HG03159 (cell line): ENCODE results near the gene UBE2R2.
"Not testable (repeated sequence)": the region's sequence is repeated elsewhere in the genome, so short reads cannot be mapped to it uniquely, and the experiment has no call there.

Experiments
- ATAC-seq: cut with Tn5 transposase; IDR thresholded peaks from one replicate; pipeline ENCODE4 v1.9.1; 2021; ENCODE audit warnings: mild to moderate bottlenecking, moderate library complexity; ENCODE audit not compliant: unreplicated experiment

The UBE2R2 gene, protein sequence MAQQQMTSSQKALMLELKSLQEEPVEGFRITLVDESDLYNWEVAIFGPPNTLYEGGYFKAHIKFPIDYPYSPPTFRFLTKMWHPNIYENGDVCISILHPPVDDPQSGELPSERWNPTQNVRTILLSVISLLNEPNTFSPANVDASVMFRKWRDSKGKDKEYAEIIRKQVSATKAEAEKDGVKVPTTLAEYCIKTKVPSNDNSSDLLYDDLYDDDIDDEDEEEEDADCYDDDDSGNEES

DNA sequence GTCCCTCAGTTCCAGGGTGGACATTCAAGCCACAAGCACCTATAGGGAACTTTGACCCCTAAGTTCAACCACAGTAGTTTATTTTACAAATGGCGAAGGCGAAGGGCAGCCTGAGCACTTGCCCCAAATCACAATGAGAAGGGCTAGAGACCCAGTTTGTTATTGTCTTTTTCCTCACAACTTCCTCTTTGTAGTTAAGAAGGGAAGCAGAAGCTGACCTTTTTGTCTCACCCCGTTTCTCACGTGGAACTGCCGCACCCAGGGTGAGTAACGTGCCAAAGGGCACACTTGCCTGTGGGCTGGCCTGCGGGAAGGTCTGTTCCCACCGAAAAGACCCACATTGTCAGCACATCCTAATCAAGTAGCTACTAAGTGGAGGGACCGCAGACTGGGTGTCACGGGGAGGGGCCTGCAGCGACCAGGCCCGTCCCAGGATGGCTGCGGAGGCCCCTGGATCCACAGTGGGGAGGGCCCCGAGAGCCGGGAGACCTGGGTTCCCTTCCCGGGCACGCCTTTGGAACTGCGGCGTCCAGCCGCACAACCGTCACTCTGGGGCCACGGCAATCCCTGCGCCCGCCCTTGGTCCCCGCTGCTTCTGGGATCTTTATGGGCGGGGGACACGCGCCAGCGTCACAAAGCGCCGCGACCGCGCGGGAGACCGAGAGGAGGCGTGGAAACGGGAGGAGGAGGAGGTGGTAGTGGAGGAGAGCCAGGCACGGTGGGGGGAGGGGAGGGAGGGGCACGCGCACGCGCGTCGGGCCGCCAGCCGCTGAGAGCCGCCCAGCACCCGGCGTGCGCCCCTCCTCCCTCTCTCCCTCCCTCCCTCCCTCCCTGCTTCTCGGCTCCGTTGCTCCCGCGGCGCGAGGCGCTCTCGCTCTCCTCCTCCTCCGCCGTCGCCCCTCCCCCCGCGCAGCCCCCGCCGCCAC is at the start of gene UBE2R2:
UBE2R2 (plus strand) TSS at position 834 of the 926 bp plus-strand sequence. CDS start 598 bp downstream, outside the sequence.
- peak; percentile 48 for ATAC-seq

DNA sequence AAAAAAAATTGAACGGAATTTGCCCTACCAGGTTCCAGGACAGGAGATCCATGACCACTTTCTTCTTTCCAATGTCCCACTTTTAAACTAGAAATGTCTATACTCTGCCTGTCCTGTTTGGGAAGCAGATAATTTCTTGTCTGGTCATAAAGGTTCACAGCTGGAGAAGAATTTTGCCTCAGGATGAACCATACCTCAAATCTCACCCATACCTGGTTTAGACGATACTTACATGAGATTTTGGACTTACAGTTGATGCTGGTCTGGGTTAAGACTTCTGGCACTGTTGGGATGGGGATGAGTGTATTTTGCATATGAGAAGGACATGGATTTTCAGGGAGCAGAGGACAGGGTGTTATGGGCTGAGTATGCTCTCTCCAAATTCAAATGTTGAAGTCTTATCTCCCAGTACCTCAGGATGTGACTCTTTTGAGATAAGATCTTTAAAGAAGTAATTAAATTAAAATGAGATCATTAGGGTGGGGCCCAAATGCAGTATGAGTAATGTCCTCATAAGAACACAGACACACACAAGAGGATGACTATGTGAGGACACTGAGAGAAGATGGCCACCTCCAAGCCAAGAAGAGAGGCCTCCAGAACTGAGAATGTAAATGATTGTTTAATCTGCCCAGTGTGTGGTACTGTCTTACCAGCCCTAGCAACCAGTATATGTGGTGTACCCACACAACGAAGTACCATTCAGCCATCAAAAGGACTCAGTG is 46.6 kb upstream of the UBE2R2 start:
- ATAC-seq: not testable (repeated sequence)

DNA sequence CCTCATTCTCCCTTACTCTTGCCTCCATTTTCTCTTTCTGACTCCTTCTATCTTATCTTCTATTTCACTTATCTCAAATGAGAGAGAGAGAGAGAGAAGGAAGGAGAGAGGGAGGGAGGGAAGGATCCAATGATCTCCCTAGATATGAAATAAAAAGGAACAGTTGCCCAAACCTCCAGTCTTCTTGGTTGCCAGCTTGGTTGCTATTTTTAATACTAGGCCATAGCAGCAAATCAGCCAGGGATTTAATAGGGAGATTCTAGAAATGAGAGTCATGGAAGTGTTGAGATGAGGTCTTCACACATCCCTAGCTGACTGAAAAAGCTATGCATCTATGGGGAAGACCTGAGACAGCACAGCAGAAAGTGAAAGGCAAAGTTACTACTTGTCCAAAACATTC is 43.8 kb upstream of the UBE2R2 start:
- not testable (repeated sequence) for ATAC-seq

DNA sequence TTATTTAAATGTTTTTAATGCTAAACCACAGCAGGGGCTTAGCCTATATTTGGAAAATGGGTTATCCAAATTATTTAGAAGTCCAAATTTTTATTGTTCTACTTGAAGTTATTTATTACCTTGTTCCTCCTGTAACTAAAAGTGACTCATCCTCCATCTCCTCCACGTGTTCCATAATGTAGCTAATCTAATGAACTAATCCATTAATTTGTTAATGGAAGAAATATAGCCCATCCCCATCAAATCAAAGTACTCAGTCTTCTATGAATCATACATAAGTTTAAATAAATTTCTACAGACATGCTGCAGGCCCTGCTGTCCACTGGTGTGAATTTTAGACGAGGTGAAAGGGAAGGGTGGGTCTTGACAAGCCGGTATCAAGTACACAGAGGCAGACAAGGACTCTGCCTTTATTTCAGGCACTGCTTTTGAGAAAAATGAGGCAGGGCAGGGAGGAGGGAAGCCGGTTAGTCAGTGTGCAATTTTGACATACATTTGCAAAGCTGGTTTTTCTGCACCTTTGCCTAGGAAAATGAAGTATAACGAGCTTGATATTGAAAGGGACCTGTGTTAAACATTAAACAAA is 42.8 kb upstream of the UBE2R2 start:
- not testable (repeated sequence) for ATAC-seq

DNA sequence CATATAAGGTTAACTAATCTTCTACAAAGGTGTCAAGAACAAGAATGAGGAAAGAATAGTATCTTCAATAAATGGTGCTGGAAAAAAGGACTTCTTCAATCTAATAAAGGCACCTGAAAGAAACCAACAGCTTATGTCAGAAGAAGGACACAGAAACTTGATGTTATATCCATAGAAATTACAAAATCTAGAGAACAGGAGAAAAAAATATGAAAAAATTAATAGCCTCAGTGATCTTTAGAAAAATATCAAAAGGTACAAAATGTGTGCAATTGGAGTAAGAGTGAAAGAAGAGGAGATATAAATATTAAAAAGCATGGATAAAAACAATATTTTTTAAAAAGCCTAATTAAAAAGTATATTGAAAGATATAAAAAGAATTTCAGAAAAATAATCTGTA is 40.4 kb upstream of the UBE2R2 start:
- no peak for ATAC-seq

DNA sequence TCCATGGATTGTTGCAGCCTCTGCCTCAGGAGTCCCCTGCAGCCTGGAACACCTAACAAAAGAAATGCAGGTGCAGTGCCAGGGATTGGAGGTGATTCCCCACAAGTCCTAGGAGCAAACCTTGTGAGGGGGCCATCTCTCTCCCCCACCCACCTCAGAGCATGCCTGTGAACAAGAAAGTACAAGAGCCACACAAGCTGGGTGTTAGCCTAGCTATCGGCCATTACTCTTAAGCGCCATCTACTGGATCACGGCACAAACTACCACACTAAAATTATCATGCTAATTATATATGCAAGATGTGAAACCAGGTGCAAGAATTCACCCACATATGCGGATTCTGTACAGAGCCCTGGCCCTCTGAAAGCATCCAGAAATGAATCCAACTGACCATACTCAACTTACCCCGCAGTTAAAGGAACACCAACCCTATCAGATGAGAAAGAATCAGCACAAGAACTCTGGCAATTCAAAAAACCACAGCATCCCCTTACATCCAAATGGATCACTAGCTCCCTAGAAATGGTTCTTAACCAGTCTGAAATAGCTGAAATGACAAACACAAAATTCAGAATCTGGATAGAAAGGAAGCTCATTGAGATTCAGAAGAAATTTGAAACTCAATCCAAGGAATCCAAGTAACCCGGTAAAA is 38.1 kb upstream of the UBE2R2 start:
- ATAC-seq: peak; percentile 84

DNA sequence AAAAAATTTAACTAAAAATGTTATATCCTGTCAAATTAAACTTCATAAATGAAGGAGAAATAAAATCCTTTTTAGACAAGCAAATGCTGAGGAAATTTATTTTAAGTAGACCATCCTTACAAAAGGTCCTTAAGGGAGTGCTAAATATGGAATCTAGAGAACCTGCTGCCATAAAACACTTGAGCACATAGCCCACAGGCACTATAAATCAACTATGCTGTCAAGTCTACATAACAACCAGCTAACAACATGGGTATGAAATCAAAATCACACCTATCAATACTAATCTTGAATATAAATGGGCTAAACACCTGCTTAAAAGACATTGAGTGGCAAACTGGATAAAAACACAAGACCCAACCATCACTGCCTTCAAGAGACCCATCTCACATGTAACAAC is 36.7 kb upstream of the UBE2R2 start:
- no peak for ATAC-seq

DNA sequence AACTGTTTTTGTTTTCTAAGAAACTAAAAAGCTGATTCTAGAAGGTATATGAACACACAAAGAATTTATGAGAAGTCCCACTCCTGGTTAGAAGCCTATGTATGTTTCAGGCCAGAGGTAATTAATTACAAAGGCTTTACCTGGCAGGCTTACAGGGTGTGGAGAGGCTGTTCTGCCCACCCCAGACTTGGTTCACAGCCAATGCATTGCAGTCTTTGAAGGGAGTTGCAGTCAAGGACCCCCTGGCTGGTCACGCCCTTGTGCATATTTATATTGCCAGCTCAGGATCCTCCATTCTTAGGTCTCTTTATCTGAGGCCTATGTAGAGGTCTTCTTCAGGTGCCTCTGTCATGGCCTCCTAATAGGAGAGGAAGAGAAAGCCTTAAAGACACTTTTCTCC is 35.2 kb upstream of the UBE2R2 start:
- no peak for ATAC-seq

DNA sequence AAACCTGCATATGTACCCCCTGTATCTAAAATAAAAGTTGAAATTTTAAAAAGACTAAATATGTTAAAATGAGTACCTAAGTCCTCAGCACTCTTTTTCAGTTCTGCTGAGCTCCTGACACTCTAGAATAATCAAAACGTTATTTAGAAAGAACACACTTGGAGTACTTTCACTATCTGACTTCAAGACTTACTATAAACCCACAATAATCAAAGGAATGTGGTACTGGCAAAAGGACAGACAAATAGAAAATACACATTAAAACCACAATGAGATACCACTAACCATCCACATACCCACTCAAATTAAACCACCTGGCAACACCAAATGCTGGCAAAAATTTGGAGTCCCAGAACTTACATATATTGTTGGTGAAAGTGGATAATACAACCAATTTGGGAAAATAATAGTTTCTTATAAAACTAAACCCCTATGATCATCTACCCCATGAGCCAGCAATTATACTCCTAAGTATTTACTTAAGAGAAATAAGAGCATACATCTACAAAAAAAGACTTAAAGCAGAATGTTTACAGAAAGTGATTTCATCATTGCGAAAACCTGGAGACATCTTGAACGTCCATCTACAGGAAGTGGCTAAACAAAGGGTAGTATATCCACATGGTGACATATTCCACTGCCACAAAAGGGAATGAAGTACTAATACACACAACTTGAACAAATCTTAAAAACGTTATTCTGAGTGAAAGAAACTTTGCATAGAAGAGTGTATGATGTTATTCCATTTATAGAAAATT is 34.4 kb upstream of the UBE2R2 start:
- no peak for ATAC-seq

DNA sequence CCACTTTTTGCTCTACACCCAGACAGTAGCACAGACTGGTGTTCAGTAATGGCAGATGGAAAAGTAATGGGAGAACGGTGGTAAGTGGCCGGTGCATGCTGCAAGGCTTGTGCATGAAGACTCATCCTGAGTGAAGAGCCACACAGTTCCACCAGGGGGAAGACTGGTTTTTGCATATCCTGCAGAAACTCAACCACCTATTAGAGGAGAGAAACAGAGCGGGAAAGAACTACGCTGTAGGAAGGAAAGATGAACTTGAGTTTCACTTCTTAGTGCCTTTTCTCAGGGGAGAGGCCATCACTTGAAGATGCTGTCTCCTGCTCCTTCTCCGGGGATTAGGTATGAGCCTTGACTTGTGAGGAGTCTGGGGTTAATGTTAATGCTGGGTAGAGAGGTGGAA is 31.0 kb upstream of the UBE2R2 start:
- no peak for ATAC-seq

DNA sequence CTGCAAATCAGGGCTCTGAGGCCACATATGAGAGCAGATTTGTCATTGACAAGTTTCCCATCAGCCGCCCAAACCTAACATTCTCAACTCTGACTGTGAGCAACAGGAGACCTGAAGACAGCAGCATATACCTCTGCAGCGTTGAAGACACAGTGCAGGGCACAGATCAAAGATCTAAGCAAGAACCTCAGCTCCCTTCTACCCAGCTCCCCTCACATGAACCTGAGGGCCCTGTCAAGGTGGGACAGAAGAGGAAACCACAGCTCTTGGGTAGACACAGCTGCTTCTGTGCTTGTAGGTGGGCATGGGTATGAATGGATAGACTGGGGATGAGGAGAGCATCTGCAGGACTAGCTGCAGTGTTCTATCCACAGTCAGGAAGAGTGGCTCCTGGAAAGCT is 30.3 kb upstream of the UBE2R2 start:
- ATAC-seq: no peak

DNA sequence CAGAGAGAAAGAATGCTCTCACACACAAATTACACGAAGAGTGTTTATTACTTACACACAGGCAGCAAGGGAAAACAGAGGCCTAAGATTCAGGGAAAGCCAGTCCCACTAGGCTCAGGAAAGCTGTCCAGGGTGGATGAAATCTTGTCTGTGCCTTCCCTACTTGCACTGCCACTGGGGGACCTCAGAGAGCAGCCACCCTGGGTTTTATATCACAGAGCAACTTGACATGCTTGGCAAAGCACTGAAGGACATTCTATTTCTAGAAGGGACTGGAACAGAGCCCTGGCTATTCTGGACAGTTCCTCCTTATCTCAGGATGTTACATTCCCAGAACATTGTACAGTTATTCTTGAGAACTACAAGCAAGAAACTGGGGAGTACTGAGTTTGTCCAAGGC is 29.1 kb upstream of the UBE2R2 start:
- ATAC-seq: no peak

DNA sequence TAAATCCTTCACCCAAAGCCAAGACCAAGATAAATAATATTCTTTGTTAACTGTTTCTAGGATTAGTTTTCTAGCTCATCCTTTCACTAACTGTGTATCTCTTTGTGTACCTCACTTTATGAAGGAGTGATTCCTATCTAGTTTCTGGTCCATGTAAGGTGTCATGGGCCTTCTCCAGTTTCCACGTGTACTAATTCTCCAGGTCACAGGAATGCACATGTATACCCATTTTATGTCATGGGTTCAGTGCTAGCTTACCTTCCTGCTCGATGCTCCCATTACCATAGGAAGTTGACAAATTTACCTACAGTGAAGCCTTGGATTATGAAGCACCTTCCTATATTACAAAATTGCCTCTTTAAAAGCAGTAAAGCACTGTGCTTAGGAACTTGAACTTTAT is 27.5 kb upstream of the UBE2R2 start:
- not testable (repeated sequence) for ATAC-seq

DNA sequence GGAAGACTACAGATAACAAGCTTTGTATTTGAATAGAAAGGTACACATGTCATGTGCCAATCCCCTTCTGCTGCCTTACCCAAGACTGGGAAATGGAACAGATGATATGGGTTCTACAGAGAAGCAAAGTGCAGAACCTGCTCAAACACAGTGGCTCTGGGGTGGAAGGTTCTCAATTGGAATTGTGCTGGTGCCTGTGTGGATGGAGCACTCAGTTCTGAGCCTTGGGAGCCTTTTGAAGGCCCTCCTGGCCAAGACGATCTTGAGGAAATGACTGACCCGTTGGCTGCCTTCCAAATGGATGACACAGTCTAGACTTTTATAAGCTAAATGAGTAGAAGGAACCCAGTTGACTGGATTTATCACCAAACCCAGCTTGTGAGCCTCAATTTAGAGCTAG is 25.8 kb upstream of the UBE2R2 start:
- no peak for ATAC-seq

DNA sequence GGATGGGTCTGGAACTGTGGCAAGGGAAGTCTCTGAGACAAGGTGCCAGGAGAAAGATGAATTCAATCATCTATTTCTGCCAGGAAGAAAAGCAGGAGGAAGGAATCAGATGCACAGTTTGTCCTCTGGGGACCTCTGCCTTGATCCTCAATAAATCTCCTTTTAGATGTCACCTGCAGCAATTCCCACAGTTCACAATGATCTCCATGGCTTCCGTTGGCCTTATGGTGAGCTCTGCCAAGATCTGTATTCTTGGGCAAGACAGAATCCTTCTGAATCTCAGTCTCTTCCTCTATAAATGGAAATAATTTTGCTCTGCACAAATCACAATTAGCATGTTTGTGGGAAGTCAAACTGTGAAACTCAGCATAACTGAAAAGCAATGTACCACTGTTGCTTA is 23.5 kb upstream of the UBE2R2 start:
- ATAC-seq: not testable (repeated sequence)

DNA sequence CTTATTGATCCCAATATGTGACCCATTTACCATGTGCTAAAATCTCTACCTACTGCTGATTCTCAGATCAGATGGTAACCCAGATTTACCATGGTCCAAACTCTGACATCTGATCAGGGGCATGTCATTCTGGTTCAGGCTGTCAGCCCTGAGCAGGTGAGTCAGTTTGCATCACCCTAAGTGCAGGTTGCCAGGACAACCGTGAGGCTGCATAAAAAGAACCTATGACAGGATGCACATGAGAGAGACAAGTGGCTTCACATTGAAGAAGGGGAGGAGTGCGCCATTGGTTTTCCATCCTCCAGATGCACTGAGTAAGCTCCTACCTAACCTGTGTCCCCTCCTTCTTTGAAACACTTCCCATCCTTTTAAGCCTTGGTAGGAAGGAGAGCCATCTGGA is 22.4 kb upstream of the UBE2R2 start:
- ATAC-seq: no peak

DNA sequence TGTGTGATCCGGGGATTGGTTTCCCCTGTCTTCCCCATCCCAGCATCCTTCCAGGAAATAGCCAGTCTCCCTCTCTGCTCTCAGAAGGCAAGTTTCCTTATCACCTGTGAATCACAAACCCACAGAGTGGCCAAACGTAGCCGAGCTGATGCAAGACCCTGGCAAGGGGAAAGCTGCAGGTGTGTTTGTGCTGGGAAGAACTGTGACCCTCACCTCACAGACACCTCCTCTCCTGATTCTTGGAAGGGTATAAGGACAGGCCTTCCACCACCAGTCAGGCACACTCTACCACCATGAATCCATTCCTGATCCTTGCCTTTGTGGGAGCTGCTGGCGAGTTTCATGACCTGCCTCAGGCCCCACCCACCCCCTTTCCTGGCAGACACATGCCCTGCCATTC is 21.7 kb upstream of the UBE2R2 start, which contains the start of gene PRSS3:
PRSS3 (plus strand) TSS at position 281 of the 400 bp plus-strand sequence; CDS start at position 294, 13 bp downstream.
- ATAC-seq: no peak

DNA sequence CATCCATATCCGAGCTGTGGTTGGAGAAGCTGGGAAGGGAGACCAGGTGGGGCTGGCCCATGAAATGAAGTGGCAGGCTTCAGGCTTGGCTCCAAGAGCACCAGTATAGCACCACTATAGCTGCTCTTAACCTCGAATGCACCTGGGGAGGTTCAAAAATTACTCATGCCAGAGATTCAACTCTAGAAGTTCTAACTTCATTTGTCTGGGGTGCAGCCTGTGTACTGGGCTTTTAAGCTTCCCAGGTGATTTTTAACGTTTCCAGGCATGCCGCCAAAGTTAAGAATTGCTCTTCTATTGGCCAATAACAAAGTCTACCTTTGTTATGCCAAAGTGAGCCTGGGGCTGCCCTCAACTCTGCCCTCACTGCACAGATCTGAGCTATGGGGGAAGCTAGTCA is 21.1 kb upstream of the UBE2R2 start:
- no peak for ATAC-seq

DNA sequence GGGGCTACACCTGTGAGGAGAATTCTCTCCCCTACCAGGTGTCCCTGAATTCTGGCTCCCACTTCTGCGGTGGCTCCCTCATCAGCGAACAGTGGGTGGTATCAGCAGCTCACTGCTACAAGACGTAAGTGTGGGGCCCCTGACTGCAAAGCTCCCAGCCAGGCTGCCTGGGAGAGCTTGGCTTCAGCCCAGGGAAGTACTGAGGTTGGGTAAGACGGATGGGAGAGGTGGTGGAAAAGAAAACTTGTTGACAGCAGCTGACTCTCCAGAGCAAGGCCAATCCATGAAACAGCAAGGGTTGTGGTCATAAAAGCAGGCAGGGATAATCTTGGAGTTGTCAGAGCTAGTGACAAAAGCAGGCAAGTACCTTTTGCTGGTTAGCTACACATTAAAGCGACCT is 20.3 kb upstream of the UBE2R2 start:
- ATAC-seq: not testable (repeated sequence)

DNA sequence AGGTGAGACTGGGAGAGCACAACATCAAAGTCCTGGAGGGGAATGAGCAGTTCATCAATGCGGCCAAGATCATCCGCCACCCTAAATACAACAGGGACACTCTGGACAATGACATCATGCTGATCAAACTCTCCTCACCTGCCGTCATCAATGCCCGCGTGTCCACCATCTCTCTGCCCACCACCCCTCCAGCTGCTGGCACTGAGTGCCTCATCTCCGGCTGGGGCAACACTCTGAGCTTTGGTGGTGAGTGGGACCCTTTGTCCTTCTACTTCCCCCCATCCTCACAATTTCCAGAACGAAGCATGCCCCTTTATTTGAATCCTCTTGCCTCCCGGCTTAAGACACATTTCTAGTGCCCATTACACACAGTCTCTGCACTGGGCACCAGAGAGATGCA is 19.1 kb upstream of the UBE2R2 start:
- ATAC-seq: no peak
